Endothelial cell of umbilical vein (primary cell): ENCODE measurements around the gene PPP2R5A.

Experiments used
- CTCF ChIP-seq, 2 donors: IDR thresholded peaks; 1 replicate in 1 of 2; 2 replicates in 1 of 2; pipeline ENCODE4 v1.5.1; 2011; ENCODE audit warnings: low read length in 2 of 2, mild to moderate bottlenecking in 2 of 2, moderate library complexity in 2 of 2, control low read depth in 1 of 2, inconsistent platforms in 1 of 2, low read depth in 1 of 2; ENCODE audit not compliant: insufficient read depth in 1 of 2; ENCODE audit errors: extremely low read depth in 1 of 2
- EZH2 ChIP-seq: IDR thresholded peaks from 2 replicates; pipeline ENCODE4 v1.6.1; 2012; ENCODE audit warnings: borderline replicate concordance, low read depth, mild to moderate bottlenecking, moderate library complexity, low read length, inconsistent platforms; ENCODE audit not compliant: severe bottlenecking
- MYC ChIP-seq: IDR thresholded peaks from one replicate; pipeline ENCODE4 v1.6.1; 2011; ENCODE audit warnings: mild to moderate bottlenecking, low read depth, low read length
- TF ChIP-seq, protein P1 (sequence below): IDR thresholded peaks from 2 replicates; pipeline ENCODE4 v1.6.1; 2011; ENCODE audit not compliant: insufficient read depth, insufficient read length

GRCh38 chr1:212386029-212386428, 100.8 kb downstream of the PPP2R5A start:
- TF ChIP-seq CTCF (IDR thresholded peaks at IDR 0.05; ENCODE audit: extremely low read depth in 1 of 2, insufficient read depth in 1 of 2, low read depth in 1 of 2, low read length in 2 of 2) (no peak), EZH2 (no peak), MYC (no peak)
- TF ChIP-seq, protein P1, sequence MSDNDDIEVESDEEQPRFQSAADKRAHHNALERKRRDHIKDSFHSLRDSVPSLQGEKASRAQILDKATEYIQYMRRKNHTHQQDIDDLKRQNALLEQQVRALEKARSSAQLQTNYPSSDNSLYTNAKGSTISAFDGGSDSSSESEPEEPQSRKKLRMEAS: no peak
